ENCODE measurements around the gene ARL16. TPM values are rescaled to one million over a fixed set of nuclear protein-coding genes. Genes with fewer than 3 reads are reported as not detected.

Gene ARL16
- total RNA-seq, 1 experiment from 2014 or later: 46.7 TPM

DNA sequence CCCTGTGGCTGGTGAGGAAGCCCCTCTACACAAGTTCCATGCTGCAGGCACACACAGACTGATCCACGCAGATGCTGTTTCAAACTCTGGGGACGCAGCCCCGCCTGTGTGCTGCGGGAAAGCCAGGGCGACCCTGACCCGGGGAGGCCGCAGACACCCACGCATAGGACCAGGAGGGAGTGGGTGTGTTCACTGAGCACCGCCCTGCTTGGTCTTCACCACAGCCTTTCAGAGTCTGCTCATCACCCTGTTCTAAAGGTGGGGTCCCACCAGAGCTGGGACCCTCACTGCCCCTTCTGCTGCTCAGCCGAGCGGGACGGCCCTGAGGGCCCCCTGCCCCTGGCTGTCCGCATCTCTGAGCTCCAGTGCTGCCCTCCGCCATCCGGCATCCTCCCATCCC, 39.1 kb downstream of the ARL16 start:
- DNase-seq (ENCODE audit: low spot score) (no peak), ATAC-seq (no peak)
- no peak overlapping the region for H3K4me3 Mint-ChIP-seq
- POLR2A ChIA-PET: no interaction called here
- H3K4me1 Mint-ChIP-seq: peaks cover 12% of the 10 kb centered on the region
- TF ChIP-seq, protein P1, sequence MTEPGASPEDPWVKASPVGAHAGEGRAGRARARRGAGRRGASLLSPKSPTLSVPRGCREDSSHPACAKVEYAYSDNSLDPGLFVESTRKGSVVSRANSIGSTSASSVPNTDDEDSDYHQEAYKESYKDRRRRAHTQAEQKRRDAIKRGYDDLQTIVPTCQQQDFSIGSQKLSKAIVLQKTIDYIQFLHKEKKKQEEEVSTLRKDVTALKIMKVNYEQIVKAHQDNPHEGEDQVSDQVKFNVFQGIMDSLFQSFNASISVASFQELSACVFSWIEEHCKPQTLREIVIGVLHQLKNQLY (CRISPR knock-in tag; IDR thresholded peaks at IDR 0.05): no peak
- TF ChIP-seq ZNF396 (CRISPR knock-in tag; IDR thresholded peaks at IDR 0.05; ENCODE audit: borderline replicate concordance): no peak
- H3K27me3 Mint-ChIP-seq (ENCODE audit: low read depth): peaks cover 30% of the 10 kb centered on the region
- no peak overlapping the region for H3K27ac Mint-ChIP-seq
- CTCF ChIA-PET: no interaction called here
- H3K36me3 Mint-ChIP-seq: no peaks in the 10 kb centered on the region
- H3K9me3 Mint-ChIP-seq: no peaks in the 10 kb centered on the region

DNA sequence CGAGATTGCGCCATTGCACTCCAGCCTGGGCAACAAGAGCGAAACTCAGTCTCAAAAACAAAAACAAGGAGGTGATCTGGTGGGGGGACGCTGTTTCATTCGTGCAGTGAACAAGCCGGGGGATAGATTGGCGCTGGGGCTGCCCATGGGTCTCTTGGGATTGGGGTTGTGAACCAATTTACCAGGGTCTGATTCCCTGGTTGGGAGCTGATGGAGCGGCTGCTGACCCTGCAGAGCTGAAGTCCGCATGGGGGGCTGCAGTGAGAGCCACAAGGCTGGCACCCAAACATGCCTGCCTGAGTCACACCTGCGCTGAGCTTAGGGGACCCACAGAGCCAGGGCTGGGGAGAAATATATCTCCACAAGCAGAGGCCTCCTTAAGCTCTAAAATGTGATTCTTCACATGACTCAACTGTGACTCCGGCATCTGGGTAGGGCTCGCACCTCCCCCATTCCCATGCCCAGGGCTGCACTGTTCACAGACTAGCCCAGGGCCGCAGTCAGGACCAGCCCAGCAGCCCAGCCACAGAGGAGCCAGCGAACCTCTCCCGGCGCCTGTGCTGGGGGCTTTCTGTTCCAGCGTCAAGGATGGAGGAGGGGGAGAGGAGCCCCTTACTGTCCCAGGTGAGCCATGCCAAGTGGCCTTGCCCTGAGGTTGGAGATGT, 41.6 kb downstream of the ARL16 start:
- no peaks in the 10 kb centered on the region for H3K36me3 Mint-ChIP-seq
- no peak overlapping the region for H3K4me3 Mint-ChIP-seq
- no peak for DNase-seq (ENCODE audit: low spot score)
- ChIA-PET POLR2A (no interaction called here), CTCF (no interaction called here)
- H3K9me3 Mint-ChIP-seq: no peaks in the 10 kb centered on the region
- H3K27ac Mint-ChIP-seq: peak overlapping the region; percentile 18; the same call in 1 of the 2 replicates
- H3K4me1 Mint-ChIP-seq: no peaks in the 10 kb centered on the region
- ATAC-seq: peak; percentile 28; the same call in 1 of the 2 replicates
- H3K27me3 Mint-ChIP-seq (ENCODE audit: low read depth): peaks cover 7% of the 10 kb centered on the region
- TF ChIP-seq, protein P2, sequence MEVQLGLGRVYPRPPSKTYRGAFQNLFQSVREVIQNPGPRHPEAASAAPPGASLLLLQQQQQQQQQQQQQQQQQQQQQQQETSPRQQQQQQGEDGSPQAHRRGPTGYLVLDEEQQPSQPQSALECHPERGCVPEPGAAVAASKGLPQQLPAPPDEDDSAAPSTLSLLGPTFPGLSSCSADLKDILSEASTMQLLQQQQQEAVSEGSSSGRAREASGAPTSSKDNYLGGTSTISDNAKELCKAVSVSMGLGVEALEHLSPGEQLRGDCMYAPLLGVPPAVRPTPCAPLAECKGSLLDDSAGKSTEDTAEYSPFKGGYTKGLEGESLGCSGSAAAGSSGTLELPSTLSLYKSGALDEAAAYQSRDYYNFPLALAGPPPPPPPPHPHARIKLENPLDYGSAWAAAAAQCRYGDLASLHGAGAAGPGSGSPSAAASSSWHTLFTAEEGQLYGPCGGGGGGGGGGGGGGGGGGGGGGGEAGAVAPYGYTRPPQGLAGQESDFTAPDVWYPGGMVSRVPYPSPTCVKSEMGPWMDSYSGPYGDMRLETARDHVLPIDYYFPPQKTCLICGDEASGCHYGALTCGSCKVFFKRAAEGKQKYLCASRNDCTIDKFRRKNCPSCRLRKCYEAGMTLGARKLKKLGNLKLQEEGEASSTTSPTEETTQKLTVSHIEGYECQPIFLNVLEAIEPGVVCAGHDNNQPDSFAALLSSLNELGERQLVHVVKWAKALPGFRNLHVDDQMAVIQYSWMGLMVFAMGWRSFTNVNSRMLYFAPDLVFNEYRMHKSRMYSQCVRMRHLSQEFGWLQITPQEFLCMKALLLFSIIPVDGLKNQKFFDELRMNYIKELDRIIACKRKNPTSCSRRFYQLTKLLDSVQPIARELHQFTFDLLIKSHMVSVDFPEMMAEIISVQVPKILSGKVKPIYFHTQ (CRISPR knock-in tag; IDR thresholded peaks at IDR 0.05): no peak
- no peak for TF ChIP-seq KAT7 (CRISPR knock-in tag; IDR thresholded peaks at IDR 0.05; ENCODE audit: borderline replicate concordance)
- no peak for TF ChIP-seq MXD4 (CRISPR knock-in tag; IDR thresholded peaks at IDR 0.05; ENCODE audit: borderline replicate concordance)
- no peak for TF ChIP-seq ZNF232 (CRISPR knock-in tag; IDR thresholded peaks at IDR 0.05)
- TF ChIP-seq ZNF317 (CRISPR knock-in tag; IDR thresholded peaks at IDR 0.05; ENCODE audit: borderline replicate concordance, low read depth): no peak
- no peak for TF ChIP-seq TEAD1 (CRISPR knock-in tag; IDR thresholded peaks at IDR 0.05)
- TF ChIP-seq CBFB (CRISPR knock-in tag; IDR thresholded peaks at IDR 0.05; ENCODE audit: low read depth): no peak
- TF ChIP-seq, protein P3, sequence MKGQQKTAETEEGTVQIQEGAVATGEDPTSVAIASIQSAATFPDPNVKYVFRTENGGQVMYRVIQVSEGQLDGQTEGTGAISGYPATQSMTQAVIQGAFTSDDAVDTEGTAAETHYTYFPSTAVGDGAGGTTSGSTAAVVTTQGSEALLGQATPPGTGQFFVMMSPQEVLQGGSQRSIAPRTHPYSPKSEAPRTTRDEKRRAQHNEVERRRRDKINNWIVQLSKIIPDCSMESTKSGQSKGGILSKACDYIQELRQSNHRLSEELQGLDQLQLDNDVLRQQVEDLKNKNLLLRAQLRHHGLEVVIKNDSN (CRISPR knock-in tag; IDR thresholded peaks at IDR 0.05): no peak
- TF ChIP-seq, protein P4, sequence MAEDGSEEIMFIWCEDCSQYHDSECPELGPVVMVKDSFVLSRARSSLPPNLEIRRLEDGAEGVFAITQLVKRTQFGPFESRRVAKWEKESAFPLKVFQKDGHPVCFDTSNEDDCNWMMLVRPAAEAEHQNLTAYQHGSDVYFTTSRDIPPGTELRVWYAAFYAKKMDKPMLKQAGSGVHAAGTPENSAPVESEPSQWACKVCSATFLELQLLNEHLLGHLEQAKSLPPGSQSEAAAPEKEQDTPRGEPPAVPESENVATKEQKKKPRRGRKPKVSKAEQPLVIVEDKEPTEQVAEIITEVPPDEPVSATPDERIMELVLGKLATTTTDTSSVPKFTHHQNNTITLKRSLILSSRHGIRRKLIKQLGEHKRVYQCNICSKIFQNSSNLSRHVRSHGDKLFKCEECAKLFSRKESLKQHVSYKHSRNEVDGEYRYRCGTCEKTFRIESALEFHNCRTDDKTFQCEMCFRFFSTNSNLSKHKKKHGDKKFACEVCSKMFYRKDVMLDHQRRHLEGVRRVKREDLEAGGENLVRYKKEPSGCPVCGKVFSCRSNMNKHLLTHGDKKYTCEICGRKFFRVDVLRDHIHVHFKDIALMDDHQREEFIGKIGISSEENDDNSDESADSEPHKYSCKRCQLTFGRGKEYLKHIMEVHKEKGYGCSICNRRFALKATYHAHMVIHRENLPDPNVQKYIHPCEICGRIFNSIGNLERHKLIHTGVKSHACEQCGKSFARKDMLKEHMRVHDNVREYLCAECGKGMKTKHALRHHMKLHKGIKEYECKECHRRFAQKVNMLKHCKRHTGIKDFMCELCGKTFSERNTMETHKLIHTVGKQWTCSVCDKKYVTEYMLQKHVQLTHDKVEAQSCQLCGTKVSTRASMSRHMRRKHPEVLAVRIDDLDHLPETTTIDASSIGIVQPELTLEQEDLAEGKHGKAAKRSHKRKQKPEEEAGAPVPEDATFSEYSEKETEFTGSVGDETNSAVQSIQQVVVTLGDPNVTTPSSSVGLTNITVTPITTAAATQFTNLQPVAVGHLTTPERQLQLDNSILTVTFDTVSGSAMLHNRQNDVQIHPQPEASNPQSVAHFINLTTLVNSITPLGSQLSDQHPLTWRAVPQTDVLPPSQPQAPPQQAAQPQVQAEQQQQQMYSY (CRISPR knock-in tag; IDR thresholded peaks at IDR 0.05): no peak
- TF ChIP-seq, protein P5, sequence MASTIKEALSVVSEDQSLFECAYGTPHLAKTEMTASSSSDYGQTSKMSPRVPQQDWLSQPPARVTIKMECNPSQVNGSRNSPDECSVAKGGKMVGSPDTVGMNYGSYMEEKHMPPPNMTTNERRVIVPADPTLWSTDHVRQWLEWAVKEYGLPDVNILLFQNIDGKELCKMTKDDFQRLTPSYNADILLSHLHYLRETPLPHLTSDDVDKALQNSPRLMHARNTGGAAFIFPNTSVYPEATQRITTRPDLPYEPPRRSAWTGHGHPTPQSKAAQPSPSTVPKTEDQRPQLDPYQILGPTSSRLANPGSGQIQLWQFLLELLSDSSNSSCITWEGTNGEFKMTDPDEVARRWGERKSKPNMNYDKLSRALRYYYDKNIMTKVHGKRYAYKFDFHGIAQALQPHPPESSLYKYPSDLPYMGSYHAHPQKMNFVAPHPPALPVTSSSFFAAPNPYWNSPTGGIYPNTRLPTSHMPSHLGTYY (CRISPR knock-in tag; IDR thresholded peaks at IDR 0.05): no peak
- TF ChIP-seq, protein P1 (CRISPR knock-in tag; IDR thresholded peaks at IDR 0.05): no peak
- no peak for TF ChIP-seq ATF1 (CRISPR knock-in tag; IDR thresholded peaks at IDR 0.05)
- TF ChIP-seq, protein P6, sequence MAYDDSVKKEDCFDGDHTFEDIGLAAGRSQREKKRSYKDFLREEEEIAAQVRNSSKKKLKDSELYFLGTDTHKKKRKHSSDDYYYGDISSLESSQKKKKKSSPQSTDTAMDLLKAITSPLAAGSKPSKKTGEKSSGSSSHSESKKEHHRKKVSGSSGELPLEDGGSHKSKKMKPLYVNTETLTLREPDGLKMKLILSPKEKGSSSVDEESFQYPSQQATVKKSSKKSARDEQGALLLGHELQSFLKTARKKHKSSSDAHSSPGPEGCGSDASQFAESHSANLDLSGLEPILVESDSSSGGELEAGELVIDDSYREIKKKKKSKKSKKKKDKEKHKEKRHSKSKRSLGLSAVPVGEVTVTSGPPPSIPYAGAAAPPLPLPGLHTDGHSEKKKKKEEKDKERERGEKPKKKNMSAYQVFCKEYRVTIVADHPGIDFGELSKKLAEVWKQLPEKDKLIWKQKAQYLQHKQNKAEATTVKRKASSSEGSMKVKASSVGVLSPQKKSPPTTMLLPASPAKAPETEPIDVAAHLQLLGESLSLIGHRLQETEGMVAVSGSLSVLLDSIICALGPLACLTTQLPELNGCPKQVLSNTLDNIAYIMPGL (CRISPR knock-in tag; IDR thresholded peaks at IDR 0.05): no peak
- TF ChIP-seq, protein P7, sequence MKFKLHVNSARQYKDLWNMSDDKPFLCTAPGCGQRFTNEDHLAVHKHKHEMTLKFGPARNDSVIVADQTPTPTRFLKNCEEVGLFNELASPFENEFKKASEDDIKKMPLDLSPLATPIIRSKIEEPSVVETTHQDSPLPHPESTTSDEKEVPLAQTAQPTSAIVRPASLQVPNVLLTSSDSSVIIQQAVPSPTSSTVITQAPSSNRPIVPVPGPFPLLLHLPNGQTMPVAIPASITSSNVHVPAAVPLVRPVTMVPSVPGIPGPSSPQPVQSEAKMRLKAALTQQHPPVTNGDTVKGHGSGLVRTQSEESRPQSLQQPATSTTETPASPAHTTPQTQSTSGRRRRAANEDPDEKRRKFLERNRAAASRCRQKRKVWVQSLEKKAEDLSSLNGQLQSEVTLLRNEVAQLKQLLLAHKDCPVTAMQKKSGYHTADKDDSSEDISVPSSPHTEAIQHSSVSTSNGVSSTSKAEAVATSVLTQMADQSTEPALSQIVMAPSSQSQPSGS (CRISPR knock-in tag; IDR thresholded peaks at IDR 0.05; ENCODE audit: borderline replicate concordance, low read depth): no peak
- no peak for TF ChIP-seq RELA (CRISPR knock-in tag; IDR thresholded peaks at IDR 0.05; ENCODE audit: borderline replicate concordance)
- TF ChIP-seq NFE2L1 (CRISPR knock-in tag; IDR thresholded peaks at IDR 0.05): no peak
- no peak for TF ChIP-seq ZNF219 (CRISPR knock-in tag; IDR thresholded peaks at IDR 0.05; ENCODE audit: borderline replicate concordance)
- no peak for TF ChIP-seq ZNF263 (CRISPR knock-in tag; IDR thresholded peaks at IDR 0.05; ENCODE audit: low read depth)
